ENCODE data around the gene BMPR2.
"Not testable (repeated sequence)": the region's sequence is repeated elsewhere in the genome, so short reads cannot be mapped to it uniquely, and the experiment has no call there.

The BMPR2 gene

DNA sequence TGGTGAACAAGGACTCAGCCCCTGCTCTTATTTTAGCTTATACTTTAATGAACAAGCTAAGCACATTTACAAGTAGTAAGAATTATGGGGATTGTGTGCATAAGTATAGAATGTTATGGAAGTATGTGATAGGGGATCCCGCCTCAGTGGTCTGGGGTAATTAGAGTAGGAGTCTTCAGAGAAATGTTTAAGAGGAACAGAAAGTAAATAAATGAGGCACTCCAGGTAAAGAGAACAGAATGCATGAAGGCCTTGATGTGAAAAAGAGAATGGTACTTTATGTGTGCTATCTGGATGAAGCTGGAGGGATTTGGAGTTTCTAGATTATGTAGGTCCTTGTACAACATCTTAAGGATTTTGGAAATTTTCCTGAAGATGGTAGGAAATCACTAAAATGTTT is 76.6 kb downstream of the BMPR2 start:
- DNase-seq (ENCODE audit: low read depth): no peak

- no peak for DNase-seq (ENCODE audit: low read depth)
These were observed 78.4 kb downstream of the BMPR2 start for GRCh38 chr2:202454536-202454935.

GRCh38 chr2:202455114-202455513 is 79.0 kb downstream of the BMPR2 start:
- DNase-seq (ENCODE audit: low read depth): no peak

DNA sequence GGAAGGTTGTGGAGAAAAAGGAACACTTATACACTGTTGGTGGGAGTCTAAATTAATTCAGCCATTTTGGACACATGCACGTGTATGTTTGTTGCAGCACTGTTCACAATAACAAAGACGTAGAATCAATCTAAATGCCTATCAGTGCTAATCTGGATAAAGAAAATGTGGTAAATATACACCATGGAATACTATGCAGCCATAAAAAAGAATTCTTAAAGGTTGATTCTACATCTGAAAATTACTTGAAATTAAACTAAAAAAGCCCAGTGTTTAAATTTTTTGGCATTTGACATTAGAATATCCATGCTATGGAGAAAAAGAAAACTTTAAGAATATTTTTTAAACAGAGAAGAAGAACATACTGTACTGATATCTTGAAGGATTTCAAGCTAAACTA is 84.0 kb downstream of the BMPR2 start:
- DNase-seq (ENCODE audit: low read depth): no peak

GRCh38 chr2:202479090-202479489 is 103.0 kb downstream of the BMPR2 start:
- DNase-seq (ENCODE audit: low read depth): no peak

- DNase-seq (ENCODE audit: low read depth): no peak
These were observed 103.5 kb downstream of the BMPR2 start for GRCh38 chr2:202479610-202480009.

DNA sequence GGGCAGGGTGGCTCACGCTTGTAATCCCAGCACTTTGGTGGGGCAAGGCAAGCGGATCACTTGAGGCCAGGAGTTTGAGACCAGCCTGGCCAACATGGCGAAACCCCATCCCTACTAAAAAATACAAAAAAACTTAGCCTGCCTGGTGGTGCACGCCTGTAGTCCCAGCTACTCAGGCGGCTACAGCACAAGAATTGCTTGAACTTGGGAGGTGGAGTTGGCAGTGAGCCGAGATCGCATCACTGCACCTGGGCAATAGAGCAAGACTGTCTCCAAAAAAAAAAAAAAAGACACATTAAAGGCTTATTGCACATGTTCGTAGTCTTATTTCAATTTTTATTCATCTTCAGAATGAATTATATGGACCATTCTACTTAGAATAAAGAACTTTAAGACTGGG is 110.2 kb downstream of the BMPR2 start:
- DNase-seq (ENCODE audit: low read depth): no peak

DNA sequence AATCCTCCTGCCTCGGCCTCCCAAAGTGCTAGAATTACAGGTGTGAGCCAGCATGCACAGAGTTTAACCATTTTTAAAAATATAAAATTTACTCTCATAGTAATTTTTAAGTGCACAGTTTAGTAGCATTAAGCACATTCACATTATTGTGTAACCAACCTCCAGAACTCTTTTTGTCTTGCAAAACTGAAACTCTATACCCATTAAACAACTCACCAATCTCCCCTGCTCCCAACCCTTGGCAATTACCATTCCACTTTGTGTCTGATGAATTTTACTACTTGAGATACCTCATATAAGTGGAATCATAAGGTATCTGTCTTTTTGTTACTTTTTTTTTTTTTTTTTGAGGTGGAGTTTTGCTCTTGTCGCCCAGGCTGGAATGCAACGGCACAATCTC is 112.5 kb downstream of the BMPR2 start:
- DNase-seq (ENCODE audit: low read depth): no peak

DNA sequence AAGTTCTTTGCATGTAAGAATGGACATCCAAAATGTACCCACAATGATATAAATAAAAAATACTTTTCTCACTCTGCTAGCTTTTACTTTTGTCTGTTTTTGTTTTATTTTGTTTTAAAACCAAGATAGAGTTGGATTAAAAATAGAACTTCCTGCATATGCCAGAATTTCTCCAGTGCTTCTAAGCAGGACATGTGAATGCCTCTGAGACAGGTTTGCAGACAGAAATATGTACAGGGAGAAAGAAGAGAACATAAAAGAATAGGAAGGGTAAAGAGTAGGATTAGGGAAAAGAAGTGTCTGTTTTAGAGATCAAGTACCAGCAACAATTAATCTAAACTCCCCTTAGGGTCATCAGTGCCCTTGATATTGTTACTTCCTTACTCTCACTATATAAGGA is 114.4 kb downstream of the BMPR2 start:
- DNase-seq (ENCODE audit: low read depth): no peak

- no peak for DNase-seq (ENCODE audit: low read depth)
These were observed 115.4 kb downstream of the BMPR2 start for GRCh38 chr2:202491514-202491913.

DNA sequence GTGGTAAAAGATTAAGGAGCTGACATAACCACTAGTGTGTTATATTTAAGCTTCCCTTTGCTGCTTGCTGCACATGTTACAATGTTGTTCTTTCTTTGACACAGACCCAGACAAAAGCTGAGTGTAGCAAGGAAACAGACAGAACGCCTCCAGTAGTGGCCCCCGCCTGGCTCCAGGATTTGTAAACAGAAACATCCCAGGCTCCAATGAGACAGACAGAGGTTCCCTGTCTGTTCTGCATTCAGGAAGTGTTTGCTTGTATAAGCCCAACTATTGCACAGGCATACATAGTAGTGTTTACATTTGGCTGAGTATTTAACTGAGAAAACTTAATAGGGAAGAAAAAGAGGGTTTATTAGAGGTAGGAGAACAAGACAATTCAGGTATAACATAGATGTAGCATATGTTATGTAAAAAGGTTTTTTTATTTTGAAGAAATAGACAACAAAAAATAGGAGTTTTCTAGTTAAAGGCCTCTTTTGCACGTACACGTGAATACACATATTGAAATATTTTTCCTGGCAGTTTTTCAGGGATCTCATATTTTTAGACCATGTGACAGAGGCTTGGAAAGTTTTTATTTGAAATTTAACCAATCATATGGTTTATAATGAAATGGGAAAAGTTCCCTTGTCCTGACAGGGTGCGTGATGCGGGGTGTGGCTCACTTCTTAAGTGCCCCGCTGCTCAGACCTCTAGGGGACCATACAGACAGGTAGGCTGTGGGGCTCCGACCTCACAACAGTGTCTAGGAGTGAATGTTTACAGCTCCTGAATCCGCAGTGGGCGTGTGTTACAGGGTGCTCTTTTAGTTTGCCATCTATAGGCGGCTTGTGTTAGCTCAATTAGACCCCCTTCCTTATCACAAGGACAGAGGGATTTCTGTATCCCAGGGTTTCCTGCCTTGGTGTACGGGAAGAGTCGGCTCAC is 118.4 kb downstream of the BMPR2 start:
- no peak for DNase-seq (ENCODE audit: low read depth)

DNA sequence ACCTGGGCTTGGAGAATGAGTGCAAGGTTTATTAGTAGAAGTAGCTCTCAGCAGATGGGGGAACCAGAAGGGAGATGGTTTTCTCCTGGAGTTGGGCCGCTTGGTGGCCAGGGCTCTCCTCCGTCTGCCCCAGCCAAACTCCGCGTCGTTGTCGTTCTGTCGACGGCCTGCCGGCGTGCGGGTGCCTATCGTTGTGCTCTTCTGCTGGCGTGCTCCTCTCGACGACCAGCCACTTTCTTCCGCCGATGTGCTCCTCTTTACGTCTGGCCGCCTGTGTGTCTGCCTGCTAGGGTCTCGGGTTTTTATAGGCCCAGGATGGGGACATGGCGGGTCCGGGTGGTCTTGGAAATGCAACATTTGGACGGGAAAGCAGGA is 119.1 kb downstream of the BMPR2 start:
- no peak for DNase-seq (ENCODE audit: low read depth)

DNA sequence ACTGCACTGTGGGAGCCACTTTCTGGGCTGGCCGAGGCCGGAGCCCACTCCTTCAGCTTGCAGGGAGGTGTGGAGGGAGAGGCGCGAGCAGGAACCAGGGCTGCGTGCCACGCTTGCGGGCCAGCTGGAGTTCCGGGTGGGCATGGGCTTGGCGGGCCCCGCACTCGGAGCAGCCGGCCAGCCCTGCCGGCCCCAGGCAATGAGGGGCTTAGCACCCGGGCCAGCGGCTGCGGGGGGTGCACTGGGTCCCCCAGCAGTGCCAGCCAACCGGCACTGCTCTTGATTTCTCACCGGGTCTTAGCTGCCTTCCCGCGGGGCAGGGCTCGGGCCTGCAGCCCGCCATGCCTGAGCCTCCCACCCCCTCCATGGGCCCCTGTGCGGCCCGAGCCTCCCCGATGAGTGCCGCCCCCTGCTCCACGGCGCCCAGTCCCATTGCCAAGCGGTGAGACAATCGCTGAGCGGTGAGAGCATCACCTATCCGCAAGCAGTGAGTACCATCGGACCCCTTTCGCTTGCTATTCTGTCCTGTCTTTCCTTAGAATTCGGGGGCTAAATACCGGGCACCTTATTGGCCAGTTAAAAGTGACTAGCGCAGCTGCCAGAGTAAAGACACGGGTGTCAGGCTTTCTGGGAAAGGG is 120.8 kb downstream of the BMPR2 start:
- DNase-seq (ENCODE audit: low read depth): not testable (repeated sequence)

- not testable (repeated sequence) for DNase-seq (ENCODE audit: low read depth)
These were observed 121.3 kb downstream of the BMPR2 start for GRCh38 chr2:202497473-202497866.

DNA sequence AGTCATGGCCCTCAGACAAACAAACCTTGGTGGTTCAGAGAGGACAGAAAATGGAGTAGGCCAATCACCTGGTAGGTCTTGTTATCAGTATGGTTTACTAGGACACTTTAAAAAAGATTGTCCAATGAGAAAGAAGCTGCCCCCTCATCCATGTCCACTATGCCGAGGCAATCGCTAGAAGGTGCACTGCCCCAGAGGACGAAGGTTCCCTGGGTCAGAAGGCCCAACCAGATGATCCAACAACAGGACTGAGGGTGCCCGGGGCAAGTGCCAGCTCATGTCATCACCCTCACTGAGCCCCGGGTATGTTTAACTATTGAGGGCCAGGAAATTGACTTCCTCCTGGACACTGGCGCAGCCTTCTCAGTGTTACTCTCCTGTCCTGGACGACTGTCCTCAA is 123.7 kb downstream of the BMPR2 start:
- DNase-seq (ENCODE audit: low read depth): not testable (repeated sequence)

DNA sequence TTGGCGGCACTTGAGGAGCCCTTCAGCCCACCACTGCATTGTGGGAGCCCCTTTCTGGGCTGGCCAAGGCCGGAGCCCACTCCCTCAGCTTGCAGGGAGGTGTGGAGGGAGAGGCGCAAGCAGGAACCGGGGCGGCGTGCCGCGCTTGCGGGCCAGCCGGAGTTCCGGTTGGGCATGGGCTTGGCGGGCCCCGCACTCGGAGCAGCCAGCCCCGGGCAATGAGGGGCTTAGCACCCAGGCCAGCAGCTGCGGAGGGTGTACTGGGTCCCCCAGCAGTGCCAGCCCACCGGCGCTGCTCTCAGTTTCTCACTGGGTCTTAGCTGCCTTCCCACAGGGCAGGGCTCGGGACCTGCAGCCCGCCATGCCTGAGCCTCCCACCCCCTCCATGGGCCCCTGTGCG is 127.1 kb downstream of the BMPR2 start:
- DNase-seq (ENCODE audit: low read depth): not testable (repeated sequence)

- DNase-seq (ENCODE audit: low read depth): no peak
These were observed 132.6 kb downstream of the BMPR2 start for GRCh38 chr2:202508686-202509085.

GRCh38 chr2:202510911-202511310 is 134.8 kb downstream of the BMPR2 start:
- no peak for DNase-seq (ENCODE audit: low read depth)

DNA sequence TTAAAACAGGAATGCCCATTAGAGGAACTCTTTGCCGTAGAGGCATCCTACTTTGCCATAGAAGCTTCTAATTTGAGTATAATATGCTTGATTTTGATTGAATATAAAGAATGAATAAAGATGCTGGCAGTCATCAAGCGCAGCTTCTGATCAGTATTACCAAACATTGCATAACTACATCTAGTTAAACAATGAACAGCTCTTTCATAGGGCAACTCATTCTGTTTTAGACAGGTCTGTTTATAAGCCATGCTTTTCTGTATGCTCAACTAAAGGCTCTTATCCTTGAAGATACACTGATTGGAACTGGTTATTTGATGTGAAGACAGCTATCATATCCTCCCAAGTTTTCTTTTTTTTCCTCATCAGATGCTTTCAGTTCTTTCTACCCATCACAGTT is 136.0 kb downstream of the BMPR2 start:
- no peak for DNase-seq (ENCODE audit: low read depth)

- DNase-seq (ENCODE audit: low read depth): no peak
These were observed 138.6 kb downstream of the BMPR2 start for GRCh38 chr2:202514732-202515131.

GRCh38 chr2:202519453-202519852 is 143.3 kb downstream of the BMPR2 start:
- DNase-seq (ENCODE audit: low read depth): no peak

DNA sequence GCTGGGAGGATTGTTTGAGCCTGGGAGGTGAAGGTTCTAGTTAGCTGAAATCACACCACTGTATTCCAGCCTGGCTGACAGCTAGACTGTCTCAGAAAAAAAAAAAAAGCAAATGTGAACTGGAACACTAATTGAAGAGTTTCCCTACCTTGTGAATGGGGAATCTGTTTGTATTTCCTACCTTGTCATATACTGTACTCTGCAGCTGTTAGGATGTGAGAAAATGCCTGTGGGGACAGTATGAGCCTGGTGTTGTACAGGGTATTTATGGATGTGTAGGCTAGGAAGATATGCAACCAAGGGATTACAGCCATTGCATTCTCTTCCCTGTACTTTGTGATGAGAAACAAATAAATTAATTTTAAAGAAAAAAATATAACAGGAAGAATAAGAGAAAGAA is 145.3 kb downstream of the BMPR2 start:
- DNase-seq (ENCODE audit: low read depth): no peak

- no peak for DNase-seq (ENCODE audit: low read depth)
These were observed 153.3 kb downstream of the BMPR2 start for GRCh38 chr2:202529389-202529788.

DNA sequence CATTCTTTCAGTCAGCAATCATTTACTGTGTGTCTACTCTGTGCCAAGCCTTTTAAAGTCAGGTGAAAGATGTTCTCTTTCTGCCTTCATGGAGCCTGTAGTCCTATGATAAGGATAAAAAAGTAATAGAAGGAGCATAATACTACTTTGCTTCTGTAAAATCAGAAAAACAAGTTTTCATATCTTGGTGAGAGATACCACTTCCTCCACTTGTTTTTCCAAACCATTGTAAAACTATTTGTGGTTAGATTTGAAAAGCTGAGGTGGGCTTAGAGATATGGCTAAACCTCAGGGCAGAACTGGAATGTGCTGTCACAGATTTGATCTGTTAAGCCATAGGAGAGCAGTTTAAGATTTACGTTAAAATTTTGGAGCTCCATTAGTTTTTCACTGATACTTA is 153.9 kb downstream of the BMPR2 start:
- no peak for DNase-seq (ENCODE audit: low read depth)

All from CMK (cell line).